ENCODE measurements around the gene GBA2.

GRCh38 chr9:35728041-35728971 is 20.7 kb downstream of the GBA2 start:
- TF ChIP-seq, protein P1, sequence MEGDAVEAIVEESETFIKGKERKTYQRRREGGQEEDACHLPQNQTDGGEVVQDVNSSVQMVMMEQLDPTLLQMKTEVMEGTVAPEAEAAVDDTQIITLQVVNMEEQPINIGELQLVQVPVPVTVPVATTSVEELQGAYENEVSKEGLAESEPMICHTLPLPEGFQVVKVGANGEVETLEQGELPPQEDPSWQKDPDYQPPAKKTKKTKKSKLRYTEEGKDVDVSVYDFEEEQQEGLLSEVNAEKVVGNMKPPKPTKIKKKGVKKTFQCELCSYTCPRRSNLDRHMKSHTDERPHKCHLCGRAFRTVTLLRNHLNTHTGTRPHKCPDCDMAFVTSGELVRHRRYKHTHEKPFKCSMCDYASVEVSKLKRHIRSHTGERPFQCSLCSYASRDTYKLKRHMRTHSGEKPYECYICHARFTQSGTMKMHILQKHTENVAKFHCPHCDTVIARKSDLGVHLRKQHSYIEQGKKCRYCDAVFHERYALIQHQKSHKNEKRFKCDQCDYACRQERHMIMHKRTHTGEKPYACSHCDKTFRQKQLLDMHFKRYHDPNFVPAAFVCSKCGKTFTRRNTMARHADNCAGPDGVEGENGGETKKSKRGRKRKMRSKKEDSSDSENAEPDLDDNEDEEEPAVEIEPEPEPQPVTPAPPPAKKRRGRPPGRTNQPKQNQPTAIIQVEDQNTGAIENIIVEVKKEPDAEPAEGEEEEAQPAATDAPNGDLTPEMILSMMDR (IDR thresholded peaks at IDR 0.05) = no peak
- TF ChIP-seq POLR2A (IDR thresholded peaks at IDR 0.05) = peak; percentile 69

Measured in right lobe of liver (tissue), 4 donors.